HG03378 (cell line): ENCODE results near the gene PBX1.

Experiments used
- ATAC-seq: cut with Tn5 transposase; IDR thresholded peaks from one replicate; pipeline ENCODE4 v1.9.1; 2021; ENCODE audit warnings: mild to moderate bottlenecking, moderate library complexity; ENCODE audit not compliant: unreplicated experiment

Gene PBX1

DNA sequence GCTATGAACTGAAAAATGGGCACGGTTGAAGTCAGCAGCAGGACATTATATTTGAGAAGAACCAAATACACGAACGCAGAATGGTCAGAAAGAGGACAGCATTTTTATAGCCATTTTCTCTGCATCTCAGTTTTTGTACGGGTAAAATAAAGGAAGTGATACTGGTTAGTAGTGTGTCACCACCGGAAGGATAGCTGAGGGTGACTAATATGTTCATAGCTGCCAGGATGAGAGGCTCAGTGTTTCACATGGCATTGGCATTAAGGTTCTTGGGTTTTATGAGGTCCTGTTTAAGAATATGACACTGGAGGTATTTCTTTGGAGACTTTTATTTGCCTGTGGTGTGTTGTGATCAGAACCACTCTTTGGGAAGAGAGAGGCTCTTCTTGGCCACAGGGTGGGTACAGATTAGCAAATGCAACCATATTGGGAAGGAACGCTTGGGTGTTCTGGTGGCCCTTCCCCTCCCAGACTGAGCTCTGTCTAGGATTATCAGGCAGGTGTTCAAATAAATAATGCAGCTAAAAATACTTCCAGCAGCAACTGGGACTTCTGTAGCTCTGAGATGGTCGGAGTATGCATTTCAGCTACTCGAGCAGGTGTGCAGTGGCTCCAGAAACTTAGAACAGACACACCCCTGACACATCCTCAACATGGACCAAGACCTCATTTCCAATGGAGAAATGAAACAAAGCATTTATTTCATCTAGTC is 158.2 kb downstream of the PBX1 start:
- ATAC-seq: peak; percentile 90

DNA sequence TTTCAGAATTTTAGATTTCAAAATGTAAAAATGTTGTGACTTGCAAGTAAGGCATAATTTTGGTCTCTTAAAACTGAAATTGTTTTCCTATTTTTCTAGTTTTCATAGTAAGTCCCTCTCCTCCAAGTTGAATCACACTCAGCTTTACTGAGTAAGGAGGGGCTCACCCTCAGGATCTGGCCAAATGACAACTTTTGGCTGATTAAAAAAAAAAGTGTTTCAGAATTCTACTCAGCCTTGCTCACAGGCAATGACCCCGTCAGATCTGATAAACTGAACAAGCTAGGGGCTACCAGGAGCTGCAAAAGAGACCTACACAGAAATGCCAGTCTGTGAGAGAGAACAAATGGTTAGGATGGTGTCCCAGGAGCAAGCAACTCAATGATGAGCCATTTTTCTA is 159.8 kb downstream of the PBX1 start:
- ATAC-seq: no peak

GRCh38 chr1:164719676-164720439 is 160.9 kb downstream of the PBX1 start:
- ATAC-seq: no peak

DNA sequence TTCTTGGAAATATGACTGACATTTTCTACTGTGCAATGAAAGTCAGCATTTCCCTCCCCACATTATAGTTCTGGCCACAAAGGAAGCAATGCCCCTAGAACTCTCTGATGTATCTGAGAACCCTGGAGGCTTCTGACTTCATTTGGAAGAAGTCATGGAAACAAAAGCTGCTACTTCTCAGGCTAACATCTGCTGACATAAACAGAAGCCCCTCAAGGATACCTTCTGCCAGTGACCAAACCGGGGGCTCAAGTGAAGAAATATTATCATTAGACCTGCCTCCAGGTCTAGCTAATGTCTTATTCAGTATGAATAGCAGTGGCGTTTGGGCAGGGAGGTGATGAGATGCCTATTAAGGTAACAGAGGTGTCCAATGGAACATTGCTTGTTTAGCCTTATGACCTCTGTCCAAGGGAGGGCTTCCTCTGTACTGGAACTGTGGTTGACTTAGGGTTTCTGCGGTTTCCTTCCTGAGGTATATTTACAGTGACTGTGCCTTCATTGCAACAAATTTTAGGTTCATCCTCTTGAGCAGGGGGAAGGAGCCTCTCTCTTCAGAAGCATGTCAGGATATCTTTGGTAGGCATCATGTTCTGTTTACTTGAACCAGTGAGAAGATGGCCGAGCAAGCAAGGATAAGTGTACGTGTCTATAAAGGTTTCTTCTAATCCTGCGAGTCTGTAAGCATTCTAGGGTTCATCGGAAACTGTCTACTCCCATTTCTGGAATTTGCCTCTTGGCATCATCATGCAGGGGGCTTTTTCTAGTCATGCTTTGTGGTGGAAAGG is 161.7 kb downstream of the PBX1 start:
- ATAC-seq: no peak

DNA sequence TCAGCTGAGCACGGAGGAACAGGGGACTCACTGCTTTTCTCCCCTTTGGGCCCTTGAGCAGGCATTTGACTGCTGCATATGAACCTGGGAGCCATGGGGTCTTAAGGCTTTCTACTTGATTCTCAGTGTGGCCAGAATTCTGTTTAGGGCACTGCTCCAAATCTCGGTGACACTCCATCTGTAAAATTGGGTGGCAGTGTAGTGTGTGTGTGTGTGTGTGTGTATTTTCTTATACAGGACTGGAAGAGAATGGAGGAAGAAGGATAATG is 162.2 kb downstream of the PBX1 start:
- no peak for ATAC-seq

GRCh38 chr1:164723296-164723798 is 164.4 kb downstream of the PBX1 start:
- no peak for ATAC-seq

GRCh38 chr1:164725401-164725800 is 166.4 kb downstream of the PBX1 start:
- ATAC-seq: no peak

DNA sequence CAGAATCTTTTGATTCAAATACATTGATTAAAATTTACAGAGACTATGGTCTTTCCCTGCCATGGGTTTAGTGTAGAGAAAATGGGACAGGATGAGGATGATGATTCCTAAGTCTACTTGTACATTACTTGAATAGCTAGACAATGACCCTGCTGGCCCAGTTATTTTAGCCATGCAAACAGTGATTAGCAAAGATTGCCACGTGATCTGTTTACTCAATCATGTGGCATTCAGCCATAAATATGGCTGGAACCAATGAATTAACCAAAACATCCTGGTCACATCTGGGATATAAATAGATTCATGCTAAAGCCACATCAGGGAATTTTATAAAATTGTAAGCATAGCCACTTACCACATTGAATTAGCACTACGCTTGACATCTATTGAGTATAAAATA is 167.3 kb downstream of the PBX1 start:
- ATAC-seq: no peak

DNA sequence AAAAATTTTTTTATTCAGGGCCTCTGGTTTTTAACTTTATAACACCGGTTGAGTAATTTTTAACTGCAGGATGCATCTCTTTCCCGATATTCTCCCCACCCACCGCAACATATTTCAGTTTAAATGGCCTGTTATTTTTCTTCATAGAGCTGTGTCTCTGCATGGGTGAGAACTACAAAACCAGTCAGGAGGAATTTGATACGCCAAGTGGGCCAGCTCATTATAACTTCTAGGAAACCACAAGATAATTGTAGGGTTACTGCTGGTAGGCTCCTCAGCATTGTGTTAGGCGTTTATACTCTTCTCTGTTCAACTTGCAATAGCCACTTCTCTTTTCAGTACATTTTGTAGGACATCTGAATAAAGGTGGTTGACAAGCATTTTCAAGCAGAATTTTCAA is 169.7 kb downstream of the PBX1 start:
- no peak for ATAC-seq

- no peak for ATAC-seq
Observed at GRCh38 chr1:164731161-164731876, 172.3 kb downstream of the PBX1 start.

- ATAC-seq: no peak
Observed at GRCh38 chr1:164733070-164733469, 174.1 kb downstream of the PBX1 start.

GRCh38 chr1:164733734-164734133 is 174.8 kb downstream of the PBX1 start:
- no peak for ATAC-seq

GRCh38 chr1:164735315-164736052 is 176.5 kb downstream of the PBX1 start:
- ATAC-seq: no peak

DNA sequence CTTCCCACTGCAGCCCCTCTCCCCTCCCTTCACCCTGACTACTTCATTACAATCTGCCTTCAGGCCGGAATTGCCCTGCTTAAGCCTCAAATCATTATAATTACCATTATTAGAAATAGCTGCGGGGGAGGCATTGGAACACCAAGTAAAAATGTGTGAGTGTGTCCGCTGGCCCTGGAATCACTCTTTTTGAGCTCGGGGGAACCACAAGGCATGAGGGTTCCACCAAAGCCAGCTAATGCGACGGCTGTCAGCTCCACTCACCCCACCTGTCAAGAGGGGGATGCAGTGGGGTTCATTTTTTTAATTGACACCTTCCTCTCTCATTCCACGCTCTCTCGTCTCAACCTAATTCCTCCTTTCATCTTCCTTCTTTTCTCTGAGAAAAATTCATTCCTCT is 177.2 kb downstream of the PBX1 start:
- ATAC-seq: no peak

- no peak for ATAC-seq
Observed at GRCh38 chr1:164739189-164739588, 180.2 kb downstream of the PBX1 start.

- no peak for ATAC-seq
Observed at GRCh38 chr1:164740000-164740526, 181.1 kb downstream of the PBX1 start.

- ATAC-seq: no peak
Observed at GRCh38 chr1:164742745-164743144, 183.8 kb downstream of the PBX1 start.

DNA sequence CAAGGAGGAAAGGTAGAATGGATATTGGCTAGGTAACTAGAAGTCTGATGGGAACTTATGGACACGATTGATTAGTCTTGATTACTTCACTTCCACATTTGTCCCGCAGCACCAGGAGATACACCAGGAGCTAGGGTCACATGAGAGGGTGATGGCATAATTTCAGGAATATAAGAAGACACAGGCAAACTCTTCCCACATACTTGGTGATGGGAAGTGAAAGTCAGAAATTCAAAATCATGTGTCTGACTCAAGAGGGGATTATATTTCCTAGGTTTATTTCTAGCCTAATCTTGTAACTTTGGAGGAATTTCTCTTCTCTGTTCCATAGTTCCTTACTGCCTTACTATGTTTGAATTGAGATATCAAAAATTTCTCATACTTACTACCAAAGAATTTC is 185.0 kb downstream of the PBX1 start:
- no peak for ATAC-seq

DNA sequence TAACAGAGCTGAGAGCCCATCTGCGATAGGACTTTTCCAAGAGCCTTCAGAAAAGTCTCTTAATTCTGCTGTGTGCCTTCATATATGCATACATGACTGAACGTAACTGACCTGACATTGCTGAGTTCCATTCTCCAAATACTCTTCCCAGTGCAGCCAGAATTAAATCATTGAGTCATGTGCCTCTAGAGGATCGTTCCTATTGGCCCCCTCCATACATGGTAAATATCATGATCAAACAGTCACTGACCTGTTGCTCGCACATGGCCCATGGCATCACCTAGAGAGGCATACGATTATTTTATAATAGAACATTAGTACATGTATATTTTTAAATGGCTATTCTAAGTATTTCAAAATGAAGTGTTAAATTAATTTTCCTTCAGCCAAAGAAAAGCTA is 186.8 kb downstream of the PBX1 start:
- no peak for ATAC-seq

- no peak for ATAC-seq
Observed at GRCh38 chr1:164746632-164747031, 187.6 kb downstream of the PBX1 start.
